ENCODE results near the gene KCNH5.

- no peak for TF ChIP-seq POLR2A (conservative IDR thresholded peaks at IDR 0.05)
- TF ChIP-seq ELF1 (tag; IDR thresholded peaks at IDR 0.05), result no peak
Measured at GRCh38 chr14:63032641-63033040, 12.6 kb downstream of the KCNH5 start.
